Endometrium (tissue), 2 donors: ENCODE results near the gene CDYL2.

Experiments
- FAIRE-seq: peaks from 2 replicates; lab custom pipeline; 2012; peaks lifted over from hg19 to GRCh38; lab: Jason Lieb, UNC
- donor health status: control.
- donor health status: control.

The CDYL2 gene

GRCh38 chr16:80704751-80705505 lies 99.5 kb downstream of the CDYL2 start:
- no peak for FAIRE-seq

- FAIRE-seq: no peak
Observed at GRCh38 chr16:80703131-80704071, 101.0 kb downstream of the CDYL2 start.

GRCh38 chr16:80702696-80703095 lies 101.7 kb downstream of the CDYL2 start:
- FAIRE-seq: no peak

GRCh38 chr16:80700558-80700957 lies 103.8 kb downstream of the CDYL2 start:
- no peak for FAIRE-seq

- FAIRE-seq: no peak
Observed at GRCh38 chr16:80695020-80695419, 109.4 kb downstream of the CDYL2 start.

- FAIRE-seq: no peak
Observed at GRCh38 chr16:80693553-80693952, 110.8 kb downstream of the CDYL2 start.

- FAIRE-seq: no peak
Observed at GRCh38 chr16:80692270-80692669, 112.1 kb downstream of the CDYL2 start.

- FAIRE-seq: no peak
Observed at GRCh38 chr16:80691111-80691741, 113.2 kb downstream of the CDYL2 start.

GRCh38 chr16:80689487-80689886 lies 114.9 kb downstream of the CDYL2 start:
- FAIRE-seq: no peak

GRCh38 chr16:80687606-80688005 lies 116.8 kb downstream of the CDYL2 start:
- FAIRE-seq: no peak

- no peak for FAIRE-seq
Observed at GRCh38 chr16:80684906-80685305, 119.5 kb downstream of the CDYL2 start.

- no peak for FAIRE-seq
Observed at GRCh38 chr16:80684136-80684765, 120.1 kb downstream of the CDYL2 start.

GRCh38 chr16:80683646-80684045 lies 120.8 kb downstream of the CDYL2 start:
- FAIRE-seq: no peak

GRCh38 chr16:80682421-80683070 lies 121.9 kb downstream of the CDYL2 start:
- no peak for FAIRE-seq

- no peak for FAIRE-seq
Observed at GRCh38 chr16:80681436-80681835, 123.0 kb downstream of the CDYL2 start.

- no peak for FAIRE-seq
Observed at GRCh38 chr16:80680839-80681238, 123.6 kb downstream of the CDYL2 start.

- FAIRE-seq: no peak
Observed at GRCh38 chr16:80680046-80680445, 124.4 kb downstream of the CDYL2 start.

- no peak for FAIRE-seq
Observed at GRCh38 chr16:80674884-80675283, 129.5 kb downstream of the CDYL2 start.

- FAIRE-seq: no peak
Observed at GRCh38 chr16:80672379-80672778, 132.0 kb downstream of the CDYL2 start.

GRCh38 chr16:80671281-80671849 lies 133.0 kb downstream of the CDYL2 start:
- FAIRE-seq: no peak

- no peak for FAIRE-seq
Observed at GRCh38 chr16:80670170-80670865, 134.1 kb downstream of the CDYL2 start.
